Measurements from ENCODE around the gene CREB3L2.
"Not testable (repeated sequence)": the region's sequence is repeated elsewhere in the genome, so short reads cannot be mapped to it uniquely, and the experiment has no call there.

CREB3L2 gene

GRCh38 chr7:138001529-138002095, at the start of gene CREB3L2:
Gene CREB3L2, minus strand, starts transcription at chr7:138002086. Its CDS starts 381 bp downstream, at chr7:138001705.
- peak; percentile 47 for DNase-seq (ENCODE audit: low read depth)

- no peak for DNase-seq (ENCODE audit: low read depth)
Observed at GRCh38 chr7:138049505-138050116, 47.7 kb upstream of the CREB3L2 start.

- no peak for DNase-seq (ENCODE audit: low read depth)
Observed at GRCh38 chr7:138047907-138048306, 46.0 kb upstream of the CREB3L2 start.

- DNase-seq (ENCODE audit: low read depth) = no peak
Observed at GRCh38 chr7:138044897-138045296, 43.0 kb upstream of the CREB3L2 start.

GRCh38 chr7:138040063-138040462, 38.2 kb upstream of the CREB3L2 start:
- DNase-seq (ENCODE audit: low read depth) = not testable (repeated sequence)

- no peak for DNase-seq (ENCODE audit: low read depth)
Observed at GRCh38 chr7:138036135-138036534, 34.2 kb upstream of the CREB3L2 start.

GRCh38 chr7:138033241-138033640, 31.4 kb upstream of the CREB3L2 start:
- DNase-seq (ENCODE audit: low read depth) = no peak

GRCh38 chr7:138032770-138033169, 30.9 kb upstream of the CREB3L2 start:
- DNase-seq (ENCODE audit: low read depth) = no peak

- no peak for DNase-seq (ENCODE audit: low read depth)
Observed at GRCh38 chr7:138032186-138032585, 30.3 kb upstream of the CREB3L2 start.

GRCh38 chr7:138030679-138031351, 28.9 kb upstream of the CREB3L2 start:
- no peak for DNase-seq (ENCODE audit: low read depth)

- no peak for DNase-seq (ENCODE audit: low read depth)
Observed at GRCh38 chr7:138029941-138030340, 28.1 kb upstream of the CREB3L2 start.

GRCh38 chr7:138029126-138029525, 27.2 kb upstream of the CREB3L2 start:
- DNase-seq (ENCODE audit: low read depth) = no peak

GRCh38 chr7:138027100-138027499, 25.2 kb upstream of the CREB3L2 start:
- DNase-seq (ENCODE audit: low read depth) = no peak

GRCh38 chr7:138025215-138026186, 23.6 kb upstream of the CREB3L2 start:
- DNase-seq (ENCODE audit: low read depth) = no peak

- DNase-seq (ENCODE audit: low read depth) = no peak
Observed at GRCh38 chr7:138024765-138025164, 22.9 kb upstream of the CREB3L2 start.

GRCh38 chr7:138024343-138024691, 22.4 kb upstream of the CREB3L2 start:
- no peak for DNase-seq (ENCODE audit: low read depth)

GRCh38 chr7:138023618-138024342, 21.9 kb upstream of the CREB3L2 start:
- no peak for DNase-seq (ENCODE audit: low read depth)

GRCh38 chr7:138021889-138022288, 20.0 kb upstream of the CREB3L2 start:
- no peak for DNase-seq (ENCODE audit: low read depth)

GRCh38 chr7:138017992-138018391, 16.1 kb upstream of the CREB3L2 start:
- no peak for DNase-seq (ENCODE audit: low read depth)

GRCh38 chr7:138015096-138015495, 13.2 kb upstream of the CREB3L2 start:
- DNase-seq (ENCODE audit: low read depth) = no peak

- no peak for DNase-seq (ENCODE audit: low read depth)
Observed at GRCh38 chr7:138014686-138015085, 12.8 kb upstream of the CREB3L2 start.

- DNase-seq (ENCODE audit: low read depth) = not testable (repeated sequence)
Observed at GRCh38 chr7:138014201-138014600, 12.3 kb upstream of the CREB3L2 start.
